GM12872 (cell line): ENCODE data around the gene NETO2.

Experiments used
- TF ChIP-seq, protein P1 (sequence below): IDR thresholded peaks from 3 replicates; pipeline ENCODE4 v1.5.1; 2011; ENCODE audit warnings: low read depth, mild to moderate bottlenecking, low read length, moderate library complexity; ENCODE audit not compliant: insufficient read depth

NETO2 gene

DNA sequence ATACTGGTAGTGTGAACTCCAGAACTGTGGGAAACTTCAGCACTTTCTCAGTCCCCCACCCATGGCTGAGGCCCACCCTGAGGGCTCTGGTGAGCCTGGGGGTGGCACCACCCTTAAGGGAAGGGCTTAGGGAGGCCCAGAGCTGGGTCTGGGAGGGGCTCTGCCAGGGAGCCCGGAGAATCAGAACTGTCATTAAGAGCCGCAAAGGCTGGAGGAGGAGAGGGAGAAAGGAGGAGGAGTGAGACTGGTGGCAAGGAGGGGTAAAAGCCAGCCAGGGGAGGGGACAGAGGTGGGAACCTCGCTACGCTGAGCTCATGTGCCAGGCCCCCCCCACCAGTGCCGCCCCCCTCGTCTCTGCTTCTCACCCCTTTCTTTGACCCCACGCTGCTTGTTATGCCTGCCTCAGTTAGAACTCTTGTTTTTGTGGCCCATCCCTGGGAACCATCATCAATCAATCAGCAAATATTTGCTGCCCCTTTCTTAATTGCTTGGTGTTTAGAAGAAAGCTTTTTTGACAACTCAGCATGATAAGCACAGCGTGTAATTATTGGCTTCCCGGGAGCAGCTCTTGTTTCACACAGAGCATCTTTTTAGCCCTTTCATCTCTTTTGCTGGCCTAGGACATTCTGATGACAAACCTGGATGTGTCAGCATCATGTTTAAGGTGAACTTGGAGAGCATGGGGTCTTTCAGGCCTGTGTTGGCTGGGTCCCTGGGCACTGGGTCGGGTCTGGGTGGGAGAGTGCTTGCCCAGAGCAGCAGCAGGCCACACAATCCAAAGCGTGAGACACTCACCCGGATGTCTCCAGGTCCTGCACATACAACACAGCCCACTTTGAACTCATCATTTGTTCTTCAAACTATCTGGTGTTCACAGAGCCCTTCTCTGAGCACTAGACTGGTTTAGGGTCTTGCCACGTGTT lies 77.7 kb downstream of the NETO2 start:
- TF ChIP-seq, protein P1, sequence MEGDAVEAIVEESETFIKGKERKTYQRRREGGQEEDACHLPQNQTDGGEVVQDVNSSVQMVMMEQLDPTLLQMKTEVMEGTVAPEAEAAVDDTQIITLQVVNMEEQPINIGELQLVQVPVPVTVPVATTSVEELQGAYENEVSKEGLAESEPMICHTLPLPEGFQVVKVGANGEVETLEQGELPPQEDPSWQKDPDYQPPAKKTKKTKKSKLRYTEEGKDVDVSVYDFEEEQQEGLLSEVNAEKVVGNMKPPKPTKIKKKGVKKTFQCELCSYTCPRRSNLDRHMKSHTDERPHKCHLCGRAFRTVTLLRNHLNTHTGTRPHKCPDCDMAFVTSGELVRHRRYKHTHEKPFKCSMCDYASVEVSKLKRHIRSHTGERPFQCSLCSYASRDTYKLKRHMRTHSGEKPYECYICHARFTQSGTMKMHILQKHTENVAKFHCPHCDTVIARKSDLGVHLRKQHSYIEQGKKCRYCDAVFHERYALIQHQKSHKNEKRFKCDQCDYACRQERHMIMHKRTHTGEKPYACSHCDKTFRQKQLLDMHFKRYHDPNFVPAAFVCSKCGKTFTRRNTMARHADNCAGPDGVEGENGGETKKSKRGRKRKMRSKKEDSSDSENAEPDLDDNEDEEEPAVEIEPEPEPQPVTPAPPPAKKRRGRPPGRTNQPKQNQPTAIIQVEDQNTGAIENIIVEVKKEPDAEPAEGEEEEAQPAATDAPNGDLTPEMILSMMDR, result no peak

DNA sequence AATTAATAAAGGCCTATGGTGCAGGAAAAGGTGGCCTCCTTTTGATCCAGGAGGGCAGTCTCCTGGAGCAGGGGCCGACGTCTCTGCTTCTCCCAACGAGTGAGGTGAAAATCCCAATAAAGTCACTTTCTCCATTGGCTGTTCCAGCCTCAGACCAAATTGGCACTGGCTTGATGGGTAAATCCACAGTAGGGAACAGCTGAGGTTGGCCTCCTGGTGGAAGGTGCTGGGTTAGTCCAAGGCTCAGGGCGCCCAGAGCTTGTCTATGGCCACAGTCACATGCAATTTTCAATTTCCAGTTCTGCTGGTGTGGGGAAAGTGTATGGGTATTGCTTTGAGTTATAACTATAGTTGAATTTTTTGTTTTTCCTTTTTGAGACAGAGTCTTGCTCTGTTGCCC lies 79.0 kb downstream of the NETO2 start:
- TF ChIP-seq, protein P1, result no peak

DNA sequence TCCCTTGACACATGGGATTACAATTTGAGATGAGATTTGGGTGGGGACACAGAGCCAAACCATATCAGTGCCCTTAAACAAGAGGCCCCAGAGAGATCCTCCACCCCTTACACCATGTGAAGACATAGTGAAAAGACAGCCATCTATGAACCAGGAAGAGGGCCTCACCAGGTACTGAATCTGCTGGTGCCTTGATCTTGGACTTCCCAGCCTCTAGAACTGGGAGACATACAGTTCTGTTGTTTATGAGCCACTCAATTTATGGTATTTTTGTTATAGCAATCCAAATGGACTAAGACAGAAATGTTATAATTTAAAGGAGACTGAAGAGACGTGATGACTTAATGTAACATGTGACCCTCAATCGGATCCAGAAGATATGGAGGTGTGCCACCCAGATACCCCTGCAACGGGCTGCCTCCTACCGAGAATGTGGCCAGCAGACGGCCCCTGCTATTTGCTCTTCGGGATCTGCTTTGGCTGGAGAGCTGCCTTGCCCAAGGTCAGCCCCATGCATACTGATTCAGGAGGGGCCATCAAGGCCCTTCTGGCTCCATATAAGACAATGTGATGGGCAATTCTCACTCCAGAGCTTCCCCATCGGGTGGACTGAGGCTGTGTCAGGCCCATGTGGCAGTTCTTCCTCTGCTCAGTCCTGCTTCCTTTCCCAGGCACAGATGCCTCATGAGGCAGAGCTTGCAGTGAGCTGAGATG lies 80.6 kb downstream of the NETO2 start:
- TF ChIP-seq, protein P1, result no peak

DNA sequence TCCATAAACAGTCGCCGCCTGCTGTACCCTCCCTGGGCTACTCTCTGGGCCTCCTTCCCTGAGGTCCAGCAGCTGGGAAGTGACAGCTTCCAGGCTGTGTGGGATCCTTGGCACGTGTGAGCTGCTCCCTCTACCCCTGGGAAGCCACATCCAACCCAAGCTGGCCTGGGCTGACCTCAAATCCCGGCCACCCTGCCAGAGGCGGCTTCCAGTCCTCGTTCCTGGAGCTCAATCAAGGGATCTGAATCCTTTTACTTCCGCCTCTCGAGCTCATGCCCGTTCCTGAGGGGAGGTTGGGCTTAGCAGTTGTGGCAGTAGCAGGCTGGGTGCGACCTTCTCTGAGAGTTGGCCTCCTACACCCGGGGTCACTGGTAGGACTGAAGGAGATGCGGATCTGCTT lies 82.5 kb downstream of the NETO2 start:
- TF ChIP-seq, protein P1, result no peak

DNA sequence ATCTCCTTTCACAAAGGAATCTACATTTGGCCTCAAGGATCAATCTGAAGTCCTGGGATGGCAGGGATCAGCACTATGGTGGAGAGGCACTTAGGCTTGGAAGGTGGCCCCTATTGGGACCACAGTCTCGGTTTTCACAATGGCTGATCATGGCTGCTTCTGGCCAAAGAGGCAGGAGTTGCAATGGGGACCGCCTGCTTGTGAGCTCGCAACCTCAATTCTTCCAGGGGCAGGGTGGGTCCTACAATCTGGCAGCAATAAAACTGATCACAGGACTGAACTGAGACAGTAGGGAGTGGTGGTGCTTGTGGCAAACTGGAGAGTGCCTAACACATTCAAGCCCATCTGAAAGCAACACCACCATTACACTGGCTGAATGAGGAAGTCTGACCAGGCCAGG lies 83.1 kb downstream of the NETO2 start:
- TF ChIP-seq, protein P1, result no peak

DNA sequence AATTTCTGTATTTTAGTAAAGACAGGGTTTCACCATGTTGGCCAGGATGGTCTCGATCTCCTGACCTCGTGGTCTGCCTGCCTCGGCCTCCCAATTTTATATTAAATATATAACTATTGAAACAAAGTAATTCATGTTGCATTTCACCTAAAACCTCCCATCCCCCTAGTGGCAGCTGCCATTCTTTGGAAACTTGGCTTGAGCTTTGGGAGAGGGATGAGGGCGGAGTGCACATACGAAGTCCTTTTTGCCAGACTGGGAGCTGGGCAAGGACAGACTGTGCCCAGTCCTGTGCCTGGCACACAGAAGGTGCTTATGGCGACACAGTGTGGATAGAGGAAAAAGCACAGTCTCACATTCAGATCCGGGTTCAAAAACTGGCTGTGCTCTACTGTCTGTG lies 83.8 kb downstream of the NETO2 start:
- TF ChIP-seq, protein P1, result peak; percentile 11; the same call in 1 of the 3 replicates

DNA sequence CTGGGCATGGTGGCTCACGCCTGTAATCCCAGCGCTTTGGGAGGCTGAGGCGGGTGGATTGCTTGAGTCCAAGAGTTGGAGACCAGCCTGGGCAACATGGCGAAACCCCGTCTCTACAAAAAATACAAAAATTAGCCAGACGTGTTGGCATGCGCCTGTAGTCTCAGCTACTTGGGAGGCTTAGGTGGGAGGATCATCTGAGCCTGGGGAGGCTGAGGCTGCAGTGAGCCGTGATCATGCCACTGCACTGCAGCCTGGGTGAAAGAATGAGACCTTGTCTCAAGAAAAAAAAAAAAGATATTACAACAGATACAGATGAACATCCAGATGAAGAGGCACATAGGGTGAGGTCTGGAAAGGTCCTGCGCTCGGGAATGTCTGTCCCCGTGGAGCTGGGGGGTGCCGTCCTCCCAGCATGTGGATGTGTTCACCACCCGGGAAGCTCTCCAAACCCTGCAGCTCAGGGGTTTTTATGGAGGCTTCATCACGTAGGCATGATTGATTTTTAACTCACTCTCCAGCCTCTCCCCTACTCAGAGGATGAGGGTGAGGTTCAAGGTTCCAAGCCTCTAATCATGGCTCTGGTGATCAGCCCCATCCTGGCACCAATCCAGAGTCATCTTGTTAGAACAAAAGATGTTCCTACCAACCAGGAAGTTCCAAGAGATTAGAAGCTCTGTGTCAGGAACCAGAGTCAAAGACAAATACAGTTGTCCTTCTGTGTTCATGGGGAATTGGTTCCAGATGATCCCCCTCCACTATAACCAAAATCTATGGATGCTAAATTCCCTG lies 85.3 kb downstream of the NETO2 start:
- TF ChIP-seq, protein P1, result no peak
